GM19397 (cell line): Measurements from ENCODE around the gene NFAM1.

Experiments
- ATAC-seq: cut with Tn5 transposase; IDR thresholded peaks from one replicate; pipeline ENCODE4 v1.9.1; 2021; ENCODE audit warnings: mild to moderate bottlenecking, moderate library complexity; ENCODE audit not compliant: unreplicated experiment

The NFAM1 gene

DNA sequence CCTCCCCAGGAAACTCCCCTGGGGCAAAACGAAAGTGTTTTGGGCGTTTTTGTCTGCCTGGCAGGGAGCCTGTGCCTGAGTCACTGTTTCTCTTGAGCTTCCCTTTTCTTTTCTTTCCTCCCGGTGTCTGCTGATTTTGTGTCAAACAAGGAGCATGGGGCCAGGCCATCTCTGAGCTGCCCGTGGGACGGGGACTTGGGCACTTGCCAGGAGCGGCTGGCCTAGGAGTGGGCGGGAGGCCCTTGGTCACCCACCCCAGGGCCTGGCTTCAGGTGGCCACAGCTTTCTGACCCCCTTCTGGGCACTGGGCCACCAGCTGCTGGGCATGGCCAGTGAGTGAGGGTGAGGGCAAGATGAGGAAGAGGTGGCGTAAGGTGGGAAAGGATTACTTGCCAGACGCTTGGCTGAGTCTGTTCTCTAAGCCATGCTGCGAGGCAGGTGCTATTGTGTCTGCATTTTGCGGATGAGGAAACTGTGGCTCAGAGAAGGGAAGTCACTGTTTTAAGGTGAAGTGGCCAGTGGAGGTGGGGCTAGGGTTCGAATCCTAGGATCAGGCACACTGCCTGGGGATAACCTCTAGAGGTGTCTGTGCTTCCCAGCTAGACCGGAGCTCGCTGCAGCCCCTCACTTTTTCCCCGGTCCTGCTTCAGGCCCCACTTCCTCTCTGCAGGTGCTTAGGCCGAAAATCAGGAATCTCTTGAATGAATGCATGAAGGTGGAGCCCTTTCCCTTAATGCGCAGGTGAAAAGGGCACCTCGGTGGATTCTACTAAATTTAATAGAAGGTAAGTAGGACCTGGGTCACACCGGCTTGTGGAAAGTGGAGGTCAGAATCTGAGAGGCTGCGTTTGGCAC lies 7.8 kb upstream of the NFAM1 start:
- no peak for ATAC-seq

DNA sequence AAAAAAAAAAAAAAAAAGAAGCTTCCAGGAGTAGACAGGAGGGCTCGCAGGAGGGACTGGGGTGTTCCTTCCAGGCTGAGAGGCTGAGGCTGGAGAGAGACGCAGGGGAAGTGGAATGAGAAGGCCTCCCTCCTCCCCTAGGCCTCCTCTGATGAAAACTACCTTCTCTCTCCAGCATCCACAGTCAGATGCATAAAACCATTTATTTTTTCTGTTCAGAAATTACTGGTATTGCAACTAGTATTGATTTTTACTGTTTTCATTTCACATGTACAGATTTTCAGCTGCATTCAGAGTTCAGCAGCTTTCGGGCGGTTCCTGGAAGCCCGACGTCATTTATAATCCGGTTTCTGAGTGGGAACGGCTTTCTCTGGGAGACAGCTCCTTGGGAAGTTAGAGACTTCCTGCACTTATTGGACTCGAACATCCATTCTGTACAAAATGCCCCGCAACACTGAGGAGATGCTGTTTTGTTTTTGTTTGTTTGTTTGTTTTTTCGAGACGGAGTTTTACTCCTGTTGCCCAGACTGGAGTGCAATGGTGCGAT lies 6.9 kb upstream of the NFAM1 start:
- no peak for ATAC-seq

DNA sequence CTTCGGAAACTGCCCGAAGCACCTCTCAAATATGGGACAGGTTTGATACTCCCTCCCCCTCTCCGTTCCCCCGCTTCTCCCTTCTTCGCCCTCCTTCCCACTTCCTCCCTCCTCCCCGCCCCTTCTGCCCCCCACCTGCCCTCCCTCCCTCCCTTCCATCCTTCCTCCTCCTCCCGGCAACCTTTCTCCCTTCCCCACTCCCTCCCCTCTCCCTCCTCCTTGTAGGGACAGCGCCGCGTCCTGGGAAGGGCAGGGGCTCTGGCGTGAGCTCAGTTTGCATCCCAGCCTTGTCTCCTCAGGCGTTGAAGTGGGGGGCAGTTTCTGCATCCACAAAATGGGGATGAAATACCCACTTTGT lies 6.1 kb upstream of the NFAM1 start:
- no peak for ATAC-seq

DNA sequence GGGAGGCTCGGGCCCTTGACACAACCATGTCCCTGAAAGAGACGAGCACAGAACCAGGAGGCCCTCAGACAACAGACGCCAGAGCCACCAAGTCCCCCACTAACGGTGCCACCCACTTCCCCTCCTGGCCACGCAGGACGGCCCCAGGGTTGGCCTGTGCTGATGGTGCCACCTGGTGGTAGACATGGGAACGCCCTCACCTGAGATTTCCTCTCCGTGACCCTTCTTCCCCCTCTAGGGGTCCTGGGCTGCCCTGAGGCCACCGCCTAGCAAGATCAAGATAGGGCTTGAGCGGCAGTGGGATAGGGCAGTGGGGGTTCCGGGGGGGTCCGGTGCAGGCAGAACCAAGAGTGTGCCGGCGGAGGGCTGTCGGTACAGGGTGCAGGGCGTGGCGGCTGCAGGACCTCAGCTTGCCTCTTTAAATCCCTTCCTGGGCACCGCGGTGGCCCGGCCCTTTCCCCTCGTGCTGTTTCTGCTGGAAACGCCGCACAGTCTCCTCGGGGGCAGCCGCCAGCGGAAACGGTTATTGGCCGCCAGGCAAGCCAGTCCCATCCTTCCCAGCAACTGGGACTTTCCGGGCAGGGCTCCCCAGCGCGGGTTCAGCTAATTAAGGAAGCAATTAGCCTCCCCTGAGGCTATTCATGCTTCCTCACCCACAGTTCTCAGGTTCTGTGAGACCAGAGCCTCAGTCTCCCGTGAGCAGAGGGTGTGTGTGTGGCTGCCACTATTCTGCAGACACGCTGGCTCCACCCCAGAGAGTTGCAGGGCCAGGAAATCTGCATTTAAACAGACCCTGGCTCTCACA lies 5.5 kb upstream of the NFAM1 start:
- peak; percentile 52 for ATAC-seq

DNA sequence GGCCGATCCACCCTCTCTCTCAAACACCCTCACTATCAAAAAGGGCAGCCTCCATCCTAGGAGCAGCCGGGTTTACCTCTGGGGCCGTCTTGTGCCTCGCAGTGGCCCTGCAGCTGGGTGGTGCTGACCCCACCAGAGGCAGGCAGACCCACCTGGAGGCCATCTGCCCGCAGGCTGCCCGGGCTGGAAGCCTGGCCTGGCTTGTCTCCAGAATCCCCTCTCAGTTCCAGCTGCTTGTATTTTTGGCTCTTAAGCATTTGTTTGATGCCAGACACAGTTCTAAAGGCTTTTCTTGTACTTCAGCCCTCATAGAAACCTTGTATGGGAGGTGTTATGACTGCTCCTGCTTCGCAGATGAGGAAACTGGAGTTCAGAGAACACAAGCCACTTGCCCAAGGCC lies 4.2 kb upstream of the NFAM1 start:
- no peak for ATAC-seq

DNA sequence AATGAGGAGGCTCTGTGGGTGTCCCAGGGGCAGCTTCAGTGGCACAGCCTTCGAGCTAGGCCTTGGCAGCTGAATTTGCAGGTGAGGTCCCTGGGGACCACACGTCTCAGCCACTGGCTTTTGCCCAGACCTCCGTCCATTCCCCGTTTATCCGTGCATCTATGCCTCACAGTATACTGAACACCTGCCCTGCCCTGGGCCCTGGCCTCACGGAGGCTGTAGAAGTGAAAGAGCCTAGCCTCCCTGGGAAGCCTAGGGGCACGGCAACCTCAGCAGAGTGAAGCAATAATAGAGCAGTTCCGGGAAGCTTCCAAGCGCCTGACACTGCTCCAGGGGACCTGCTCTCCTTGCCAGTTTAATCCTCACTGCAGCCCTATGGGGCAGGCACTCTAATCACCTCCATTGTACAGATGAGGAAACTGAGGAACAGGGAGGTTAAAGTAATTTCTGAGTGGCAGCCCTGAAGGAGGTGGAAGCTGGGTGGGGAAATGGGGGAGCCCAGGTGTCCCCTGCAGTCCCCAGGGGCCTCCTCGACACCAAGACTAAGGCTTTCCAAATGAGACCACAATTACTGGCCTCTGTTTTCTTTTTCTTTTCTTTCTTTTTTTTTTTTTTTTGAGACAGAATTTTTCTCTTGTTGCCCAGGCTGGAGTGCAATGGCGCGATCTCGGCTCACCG lies 2.7 kb upstream of the NFAM1 start:
- ATAC-seq = no peak

DNA sequence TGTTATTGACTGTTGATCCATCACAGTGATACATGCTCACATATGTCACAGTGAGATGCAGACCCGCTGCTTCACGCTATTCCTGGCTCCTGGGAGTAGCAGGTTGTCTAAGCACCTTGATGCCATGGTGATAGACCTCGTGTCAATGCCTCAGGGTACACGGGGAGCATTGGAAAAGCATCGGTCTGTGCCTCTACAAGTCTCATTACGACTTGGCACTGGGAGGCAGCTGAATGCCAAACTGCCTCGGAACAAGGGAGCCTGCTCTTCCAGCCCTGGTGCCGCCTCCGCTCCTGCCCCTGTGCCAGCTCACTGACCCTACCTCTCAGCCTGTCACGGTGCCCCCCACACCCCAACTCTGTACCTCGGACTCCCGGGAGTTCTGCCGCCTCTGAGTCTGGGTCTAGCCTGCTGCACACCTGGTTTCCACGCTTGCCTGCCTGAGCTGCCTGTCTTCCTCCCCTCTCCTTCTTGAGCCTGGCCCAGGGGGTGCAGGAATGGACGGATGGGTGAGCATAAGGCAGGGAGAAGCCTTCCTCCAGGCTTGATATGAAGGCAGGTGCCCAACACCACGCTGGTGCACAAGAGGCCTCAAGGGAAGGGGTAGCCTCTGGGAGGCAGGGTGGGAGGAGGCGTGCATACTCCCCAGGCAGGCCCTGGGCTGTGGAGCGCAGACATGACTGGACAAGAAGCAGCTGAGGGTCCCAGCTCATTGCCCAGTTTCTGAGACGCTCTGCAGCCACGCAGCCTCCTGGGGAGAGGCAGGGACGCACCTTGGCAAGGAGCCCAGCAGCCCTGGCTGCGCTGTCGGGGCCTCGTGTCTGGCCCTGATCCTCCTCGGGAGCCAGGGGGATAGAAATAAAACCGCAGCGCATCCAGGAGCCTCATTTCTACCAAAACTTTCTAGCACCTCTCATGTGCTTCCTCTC lies 1.8 kb upstream of the NFAM1 start:
- ATAC-seq = no peak

DNA sequence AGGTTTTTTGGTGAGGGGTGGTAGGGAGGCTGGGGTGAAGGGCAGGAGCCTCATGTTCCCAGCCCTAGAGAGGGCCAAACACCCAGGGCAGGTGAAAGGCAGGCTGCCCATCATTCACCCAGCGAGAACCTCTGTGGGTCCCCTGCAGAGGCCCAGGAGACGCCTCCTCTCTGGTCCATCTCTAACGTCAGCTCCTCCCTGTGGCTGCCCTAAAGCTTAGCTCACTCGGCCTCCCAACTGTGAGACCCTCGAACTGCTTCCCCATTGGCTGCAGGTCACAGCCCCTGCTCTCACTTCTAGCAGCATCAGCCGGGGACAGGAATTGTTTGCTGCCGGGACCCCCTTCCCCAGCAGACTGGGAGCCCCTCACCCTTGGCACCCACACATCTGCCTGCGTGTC lies 615 bp upstream of the NFAM1 start:
- no peak for ATAC-seq

DNA sequence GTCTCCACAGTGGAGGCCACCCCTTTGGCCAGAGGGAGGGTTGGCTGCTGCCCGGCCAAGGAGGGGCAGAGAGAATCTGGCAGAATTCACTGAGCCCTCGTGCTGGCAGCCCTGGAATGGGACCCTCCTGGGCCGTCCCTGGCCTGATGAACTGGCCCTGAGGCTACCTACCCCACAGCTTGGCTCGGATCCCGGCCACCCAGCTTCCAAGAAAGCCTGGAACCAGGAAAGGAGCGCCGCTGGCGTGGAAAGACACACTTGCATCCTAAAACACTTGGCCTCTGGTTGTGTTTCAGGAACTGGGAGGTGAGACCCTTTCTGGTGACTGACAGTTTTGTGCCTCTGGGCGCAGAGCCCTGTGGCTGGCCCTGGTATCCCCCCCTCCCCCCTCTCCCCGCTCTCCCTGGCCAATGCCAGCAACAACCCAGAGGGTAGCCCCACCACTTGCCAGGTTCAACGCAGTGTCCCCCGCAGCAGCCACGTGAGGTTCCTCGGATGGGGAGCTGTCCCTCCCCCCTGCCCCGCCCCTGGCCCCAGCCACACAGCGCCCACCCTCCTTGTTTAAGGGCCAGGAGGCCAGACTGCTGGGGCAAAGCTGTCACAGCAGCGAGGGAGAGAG lies 693 bp downstream of the NFAM1 start:
- ATAC-seq = no peak

DNA sequence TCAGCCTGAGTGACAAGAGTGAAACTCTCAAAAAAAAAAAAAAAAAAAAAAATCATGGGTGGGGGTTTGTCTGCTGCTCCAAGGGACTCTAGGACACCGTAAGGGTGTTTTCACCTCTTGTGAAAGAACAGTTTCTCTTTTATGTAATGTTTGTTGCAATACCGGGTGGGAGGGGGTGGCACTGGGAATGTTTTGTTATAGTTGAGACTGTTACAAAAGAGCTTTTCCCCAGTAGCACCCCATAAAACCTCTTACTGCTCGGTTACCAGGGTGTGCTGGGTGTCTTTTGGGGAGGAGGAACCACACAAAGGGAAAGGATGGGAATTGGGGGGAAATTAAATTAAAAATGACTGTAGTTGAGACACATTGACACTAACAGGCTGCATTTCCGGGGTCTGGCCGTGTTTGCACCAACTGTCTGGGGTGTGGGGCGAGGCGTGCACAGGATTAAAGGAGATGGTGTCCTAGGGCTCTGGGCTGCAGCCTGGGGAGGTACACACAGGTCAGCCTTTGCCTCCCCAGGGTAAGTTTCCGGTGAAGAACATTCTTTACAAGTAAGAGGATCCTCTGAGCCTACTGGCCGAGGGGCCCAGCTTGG lies 1.6 kb downstream of the NFAM1 start:
- ATAC-seq = no peak

DNA sequence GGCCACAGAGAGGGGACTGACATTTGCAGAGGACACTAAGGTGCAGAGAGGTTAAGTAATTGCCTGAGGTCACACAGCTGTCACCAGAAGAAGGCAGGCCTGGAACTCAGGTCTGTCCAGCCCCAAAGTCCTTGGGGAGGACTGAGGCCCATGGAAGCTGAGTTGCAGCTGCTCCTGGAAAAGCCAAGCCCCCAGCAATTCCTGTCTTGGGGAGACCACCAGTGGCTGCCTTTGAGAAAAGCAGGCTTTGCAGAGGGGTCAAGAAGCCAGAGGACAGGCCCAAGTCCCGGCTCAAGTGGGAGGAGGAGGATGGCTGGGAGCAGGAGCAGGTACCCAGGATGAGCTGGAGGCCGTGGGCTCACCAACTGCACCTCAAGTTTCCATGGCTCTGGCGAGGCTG lies 3.4 kb downstream of the NFAM1 start:
- ATAC-seq = no peak

DNA sequence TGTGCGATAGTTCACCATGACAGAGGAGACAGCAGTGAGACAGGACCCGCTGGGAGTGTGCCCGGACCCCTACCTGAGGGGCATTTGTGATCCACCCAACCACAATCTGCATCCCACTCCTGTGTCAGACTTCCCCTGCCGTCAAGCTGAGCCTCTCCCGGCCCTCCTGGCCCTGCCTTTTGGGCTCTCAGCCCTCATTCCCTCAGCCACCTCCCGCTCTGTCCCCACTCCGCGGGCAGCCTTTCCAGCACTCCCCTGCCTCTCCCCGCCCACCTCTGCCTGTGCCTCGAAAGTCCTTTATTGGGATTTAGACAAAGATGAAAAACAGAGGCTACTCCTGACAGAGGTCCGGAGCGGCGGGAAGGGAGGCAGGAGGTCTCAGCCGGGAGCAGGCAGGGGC lies 4.2 kb downstream of the NFAM1 start:
- no peak for ATAC-seq

DNA sequence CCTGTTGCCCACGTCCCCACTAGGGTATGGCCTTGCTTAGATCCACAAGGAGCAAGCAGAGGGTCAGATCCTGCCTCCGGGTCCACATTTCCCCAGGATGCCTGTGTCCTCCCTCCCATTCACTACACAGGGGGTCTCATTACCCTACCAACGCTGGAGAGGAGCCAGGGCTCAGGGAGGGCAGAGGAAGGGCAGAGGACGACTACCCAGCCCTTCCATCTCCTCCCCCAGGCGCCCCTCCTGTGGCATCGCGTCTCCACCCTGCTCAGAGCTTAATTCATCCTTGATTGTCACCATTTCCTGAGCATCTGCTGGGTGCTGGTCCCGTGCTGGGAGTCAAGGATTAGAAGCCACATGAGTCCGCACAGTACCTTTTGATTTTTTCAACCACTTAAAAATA lies 5.0 kb downstream of the NFAM1 start:
- no peak for ATAC-seq

DNA sequence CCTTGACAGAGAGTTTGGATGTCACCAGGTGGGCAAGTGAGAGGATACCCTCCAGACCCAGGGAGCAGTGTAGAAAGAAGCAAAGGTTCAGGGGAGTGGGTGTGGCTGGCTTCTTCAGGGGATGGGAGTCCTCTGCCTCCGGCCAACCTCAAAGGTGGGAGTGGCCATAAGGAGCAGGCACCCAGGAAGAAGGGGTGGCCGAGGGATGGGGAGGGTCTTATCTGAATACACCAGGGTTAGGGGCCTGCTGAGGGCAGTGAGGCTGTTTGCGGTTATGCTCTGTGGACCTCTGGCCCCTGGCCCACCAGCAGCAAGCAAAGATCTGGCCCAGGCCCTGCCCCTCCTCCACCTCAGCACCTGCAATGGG lies 6.2 kb downstream of the NFAM1 start:
- ATAC-seq = no peak

DNA sequence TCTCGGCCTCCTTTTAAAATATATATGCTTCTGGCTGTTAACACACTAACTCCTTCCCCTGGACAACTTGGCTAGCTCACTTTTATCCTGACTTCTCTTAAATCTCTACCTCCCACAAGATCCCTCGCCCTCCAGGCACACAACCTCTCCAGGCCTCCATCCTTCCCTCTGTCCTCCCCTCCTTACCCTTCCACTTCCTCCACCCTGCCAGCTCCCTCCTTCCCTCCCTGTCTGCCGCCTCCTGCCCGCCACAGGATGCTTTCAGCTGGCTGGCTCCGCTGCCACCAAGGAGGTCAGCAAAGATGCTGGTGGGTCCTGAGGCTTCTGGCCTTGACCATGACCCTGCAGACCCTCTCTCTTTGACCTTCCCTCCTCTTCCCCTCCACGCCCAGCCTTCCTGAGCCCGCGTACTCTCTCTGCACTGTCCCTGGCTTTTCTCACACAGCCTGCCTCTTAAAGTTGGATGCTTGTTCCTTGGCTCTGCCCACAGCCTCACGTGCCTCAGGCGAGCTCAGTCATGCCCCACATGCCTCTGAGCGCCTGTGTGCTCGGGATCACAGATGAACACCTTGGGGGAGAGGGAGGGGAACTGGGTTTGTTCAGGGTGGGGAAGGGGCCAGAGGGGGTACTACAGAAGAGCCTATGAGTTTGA lies 6.7 kb downstream of the NFAM1 start:
- no peak for ATAC-seq

DNA sequence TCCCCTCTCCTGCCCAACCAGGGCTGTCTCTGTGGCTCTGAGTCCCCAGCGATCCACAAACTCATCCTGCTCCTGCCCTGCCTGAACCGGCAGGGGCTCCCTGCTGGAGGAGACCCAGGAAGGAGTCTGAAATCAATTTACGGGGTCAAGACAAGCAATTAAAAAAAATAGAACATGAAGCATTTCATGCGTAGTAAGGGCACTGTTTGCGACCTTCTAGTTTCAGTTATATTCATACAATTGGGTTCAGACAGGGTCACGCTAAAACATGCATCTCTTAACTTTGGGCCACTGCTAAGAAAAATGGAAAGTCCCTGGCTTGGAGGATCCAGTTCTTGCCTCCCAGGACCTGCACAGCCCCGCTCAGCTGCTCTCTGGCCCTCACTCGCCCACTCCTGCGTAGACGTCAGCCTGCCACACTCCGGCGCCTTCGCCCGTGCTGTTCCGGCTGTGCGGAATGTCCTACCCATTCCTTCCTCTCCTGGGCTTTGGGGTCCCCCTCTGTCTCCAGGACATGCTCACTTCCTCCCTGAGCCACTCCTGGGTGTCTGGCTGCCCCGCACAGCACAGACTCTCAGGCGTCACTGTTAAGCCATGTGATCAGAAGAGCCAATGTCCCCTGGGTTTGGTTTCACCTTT lies 12.8 kb downstream of the NFAM1 start:
- no peak for ATAC-seq

DNA sequence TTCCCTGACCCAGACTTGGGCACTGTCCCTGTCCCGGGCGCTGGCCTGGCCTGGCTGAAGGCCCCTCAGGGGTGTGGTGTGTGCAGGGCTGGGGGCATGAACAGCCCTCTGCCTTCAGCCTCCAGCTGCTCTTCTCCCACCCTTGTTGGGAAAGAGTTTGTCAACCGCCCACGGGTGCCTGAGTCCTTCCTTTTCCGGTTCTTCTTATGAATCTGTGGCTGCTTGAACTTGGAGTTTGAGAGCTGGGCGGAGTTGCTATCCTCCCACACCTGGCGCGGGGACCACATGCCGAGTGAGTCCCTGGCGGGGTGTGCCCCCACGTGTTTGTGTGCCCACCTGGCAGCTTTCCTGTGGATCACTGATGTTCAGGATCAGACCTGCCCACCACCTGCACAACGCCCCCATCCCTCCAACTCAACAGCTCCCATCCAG lies 13.4 kb downstream of the NFAM1 start:
- ATAC-seq = no peak

DNA sequence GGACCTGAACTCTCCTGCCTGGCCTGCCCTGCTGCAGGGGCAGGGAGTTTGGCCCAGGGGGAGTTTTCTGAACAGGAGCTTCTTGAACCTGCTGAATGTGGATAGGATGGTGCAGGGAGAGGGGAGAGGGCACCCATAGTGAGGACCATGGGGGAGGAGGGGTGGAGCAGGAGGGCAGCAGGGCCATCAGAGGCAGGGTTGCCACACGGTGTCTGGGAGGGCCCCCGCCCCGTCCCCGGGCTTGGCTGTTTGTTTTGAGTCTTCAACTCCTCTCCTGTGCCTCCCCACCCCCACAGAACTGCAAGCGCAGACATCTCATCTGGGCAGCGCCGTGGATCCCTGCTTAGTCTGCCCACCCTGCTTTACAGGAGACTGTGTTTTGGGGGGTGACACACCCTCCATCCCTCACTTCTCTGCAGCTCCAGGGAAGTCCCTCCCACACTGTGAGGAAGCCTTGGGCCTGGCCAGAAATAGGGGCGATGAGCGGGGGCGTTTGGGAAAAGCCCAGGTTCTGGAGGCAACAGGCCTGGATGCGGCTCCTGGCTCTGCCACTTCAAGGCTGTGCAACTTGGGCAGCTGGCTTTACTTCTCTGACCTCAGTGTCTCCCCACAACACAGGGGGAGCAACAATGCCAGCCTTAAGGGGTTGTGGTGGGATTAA lies 14.4 kb downstream of the NFAM1 start:
- no peak for ATAC-seq
